ENCODE data around the gene GAGE10. TPM values are rescaled to one million over a fixed set of nuclear protein-coding genes. Genes with fewer than 3 reads are reported as not detected.

GAGE10 gene
- total and polyA plus RNA-seq, 2 donors (not counting 3 experiments of a cell fraction or from before 2014, with no cell fraction given), result not detected

- no peak for FAIRE-seq
Observed at GRCh38 chrX:49287665-49288064, 15.8 kb upstream of the GAGE10 start.

More at GRCh38 chrX:49287665-49288064, 15.8 kb upstream of the GAGE10 start:
- intact Hi-C loops (cut with micrococcal nuclease) (no loop called here), dilution Hi-C loops (cut with MboI; ENCODE audit: extremely low pct_ligation_motif_present, low sequenced_read_pairs) (no loop called here)
- Histone ChIP-seq H4K20me1 (replicated peaks; ENCODE audit: control insufficient read depth, extremely low read depth, insufficient read depth, low read length) (no peaks in the 10 kb centered on the region), H3K36me3 (ENCODE audit: control insufficient read depth in 2 of 2, extremely low read depth in 1 of 2, insufficient read depth in 2 of 2, low read length in 2 of 2) (no peaks in the 10 kb centered on the region), H3K27ac (ENCODE audit: insufficient read depth, low read depth, low read length) (no peak overlapping the region), H3K4me2 (ENCODE audit: insufficient read depth, low read length) (no peak overlapping the region), H3K27me3 (ENCODE audit: control insufficient read depth in 2 of 2, insufficient read depth in 2 of 2, low read length in 2 of 2) (no peaks in the 10 kb centered on the region), H2AFZ (ENCODE audit: low read depth, low read length) (no peak overlapping the region), H3K9ac (replicated peaks; ENCODE audit: extremely low read depth, insufficient read depth, low read length) (no peak overlapping the region), H3K9me1 (replicated peaks; ENCODE audit: control insufficient read depth, extremely low read depth, insufficient read depth, low read length) (no peaks in the 10 kb centered on the region), H3K9me3 (replicated peaks; ENCODE audit: control insufficient read depth, insufficient read depth, low read length) (no peaks in the 10 kb centered on the region), H3K79me2 (ENCODE audit: control insufficient read depth, insufficient read depth, low read length) (no peaks in the 10 kb centered on the region), H3K4me1 (ENCODE audit: control insufficient read depth, extremely low read depth, insufficient read depth, low read length) (no peaks in the 10 kb centered on the region), H3K4me3 (replicated peaks in 1 of 3; ENCODE audit: insufficient read depth in 1 of 3, low read depth in 1 of 3, low read length in 3 of 3) (no peak overlapping the region)
- no peak for DNase-seq (ENCODE audit: low read depth, low spot score)
- ChIA-PET CTCF (no interaction called here), POLR2A (no interaction called here)
- TF ChIP-seq POLR2A (IDR thresholded peaks at IDR 0.05; ENCODE audit: low read depth, low read length), result no peak
- TF ChIP-seq FOS (IDR thresholded peaks at IDR 0.05; ENCODE audit: borderline replicate concordance, insufficient read depth, low read length), result no peak
- no peak for TF ChIP-seq POLR2AphosphoS5 (IDR thresholded peaks at IDR 0.05; ENCODE audit: insufficient read depth, low read depth, low read length)
- TF ChIP-seq EZH2 (IDR thresholded peaks at IDR 0.05; ENCODE audit: borderline replicate concordance, low read depth, low read length, severe bottlenecking), result no peak
- TF ChIP-seq, protein P1, sequence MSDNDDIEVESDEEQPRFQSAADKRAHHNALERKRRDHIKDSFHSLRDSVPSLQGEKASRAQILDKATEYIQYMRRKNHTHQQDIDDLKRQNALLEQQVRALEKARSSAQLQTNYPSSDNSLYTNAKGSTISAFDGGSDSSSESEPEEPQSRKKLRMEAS (IDR thresholded peaks at IDR 0.05; ENCODE audit: insufficient read depth, insufficient read length), result no peak
- TF ChIP-seq MYC (IDR thresholded peaks at IDR 0.05; ENCODE audit: low read depth, low read length), result no peak
- no peak for TF ChIP-seq JUN (IDR thresholded peaks at IDR 0.05; ENCODE audit: borderline replicate concordance, insufficient read depth, insufficient read length, low read depth)
- TF ChIP-seq GATA2 (IDR thresholded peaks at IDR 0.05; ENCODE audit: insufficient read depth, insufficient read length, low read depth, low read length), result no peak
- no peak for TF ChIP-seq CTCF (IDR thresholded peaks at IDR 0.05; ENCODE audit: extremely low read depth in 1 of 2, insufficient read depth in 1 of 2, low read depth in 1 of 2, low read length in 2 of 2)
- no TSS peak for BruUV-seq (replicated peaks)
